Fibroblast of villous mesenchyme (primary cell): ENCODE data around the gene TFG. TPM values are rescaled to one million over a fixed set of nuclear protein-coding genes. Genes with fewer than 3 reads are reported as not detected.
"Not testable (repeated sequence)": the region's sequence is repeated elsewhere in the genome, so short reads cannot be mapped to it uniquely, and the experiment has no call there.

Source experiments
- DNase-seq: peaks from one replicate; pipeline ENCODE4 v3.0.0-alpha.2; 2010; ENCODE audit warnings: low read depth
- H3K4me3 ChIP-seq: 2 replicates; pipeline ENCODE4 v1.5.1; 2011; ENCODE audit warnings: low read depth, mild to moderate bottlenecking, low read length
- CTCF ChIP-seq: IDR thresholded peaks from 2 replicates; pipeline ENCODE4 v1.5.1; 2012; ENCODE audit warnings: low read depth, mild to moderate bottlenecking, low read length; ENCODE audit not compliant: insufficient read depth
- total RNA-seq: library from RNA; depleted of rRNA; stranded (reverse); fragments of >200 nt; gene quantifications from 2 replicates; pipeline ENCODE4 v1.2.3, GENCODE V29; 2012

Gene TFG
- total RNA-seq: 88.6 and 127 TPM in 2 replicates

GRCh38 chr3:100708989-100709841 is at the start of gene TFG:
Gene TFG, plus strand, starts transcription at chr3:100709494. Its CDS starts 4,192 bp downstream, at chr3:100713686.
- DNase-seq: peak; percentile 100
- TF ChIP-seq CTCF: no peak
- peak within 1 kb of the TSS; percentile 91 for H3K4me3 ChIP-seq

GRCh38 chr3:100661294-100661693 is 48.0 kb upstream of the TFG start:
- not testable (repeated sequence) for DNase-seq, H3K4me3 ChIP-seq

DNA sequence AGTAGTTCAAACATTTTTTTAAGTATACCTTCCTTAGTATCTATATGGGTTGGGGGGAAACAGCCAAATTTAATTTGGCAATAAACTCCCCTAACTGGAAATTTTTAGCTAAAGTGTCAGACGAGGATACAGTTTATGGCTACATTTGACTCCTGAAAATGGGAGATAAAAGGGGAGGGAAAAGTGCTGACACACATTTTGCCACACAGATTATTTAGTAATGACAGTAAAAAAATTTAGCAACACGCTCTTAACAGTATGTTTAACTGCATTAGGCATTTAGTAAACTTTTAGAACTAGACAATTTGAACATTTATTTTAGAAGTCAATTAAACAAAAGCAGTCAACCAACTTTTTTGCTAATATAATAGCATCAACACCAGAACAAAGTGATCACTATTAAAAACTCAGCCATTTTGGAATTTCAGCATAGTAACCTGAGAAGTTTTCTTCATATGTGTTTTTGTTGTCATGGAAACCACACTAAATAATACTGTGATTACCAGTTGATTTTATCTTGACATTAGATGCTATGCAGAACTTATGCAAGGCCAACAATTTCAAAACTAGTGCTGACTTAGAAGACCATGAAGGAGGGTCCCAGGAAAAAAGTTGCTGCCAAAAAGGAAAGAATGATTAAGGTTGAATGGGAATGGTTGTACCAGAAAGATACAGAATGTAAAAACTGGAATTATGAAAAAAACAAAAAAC is 47.0 kb upstream of the TFG start:
- no peak for TF ChIP-seq CTCF
- peak; percentile 58 for DNase-seq
- no peak overlapping the region for H3K4me3 ChIP-seq

GRCh38 chr3:100665230-100665629 is 44.1 kb upstream of the TFG start:
- DNase-seq: no peak
- no peak overlapping the region for H3K4me3 ChIP-seq
- TF ChIP-seq CTCF: no peak

DNA sequence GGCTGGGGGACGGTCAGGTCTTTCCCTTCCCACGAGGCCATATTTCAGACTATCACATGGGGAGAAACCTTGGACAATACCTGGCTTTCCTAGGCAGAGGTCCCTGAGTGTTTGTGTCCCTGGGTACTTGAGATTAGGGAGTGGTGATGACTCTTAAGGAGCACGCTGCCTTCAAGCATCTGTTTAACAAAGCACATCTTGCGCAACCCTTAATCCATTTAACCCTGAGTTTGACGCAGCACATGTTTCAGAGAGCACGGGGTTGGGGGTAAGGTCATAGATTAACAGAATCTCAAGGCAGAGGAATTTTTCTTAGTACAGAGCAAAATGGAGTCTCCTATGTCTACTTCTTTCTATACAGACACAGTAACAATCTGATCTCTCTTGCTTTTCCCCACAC is 42.6 kb upstream of the TFG start:
- DNase-seq: peak; percentile 50
- not testable (repeated sequence) for H3K4me3 ChIP-seq

- not testable (repeated sequence) for DNase-seq, H3K4me3 ChIP-seq
These were observed 42.0 kb upstream of the TFG start for GRCh38 chr3:100667316-100667715.

DNA sequence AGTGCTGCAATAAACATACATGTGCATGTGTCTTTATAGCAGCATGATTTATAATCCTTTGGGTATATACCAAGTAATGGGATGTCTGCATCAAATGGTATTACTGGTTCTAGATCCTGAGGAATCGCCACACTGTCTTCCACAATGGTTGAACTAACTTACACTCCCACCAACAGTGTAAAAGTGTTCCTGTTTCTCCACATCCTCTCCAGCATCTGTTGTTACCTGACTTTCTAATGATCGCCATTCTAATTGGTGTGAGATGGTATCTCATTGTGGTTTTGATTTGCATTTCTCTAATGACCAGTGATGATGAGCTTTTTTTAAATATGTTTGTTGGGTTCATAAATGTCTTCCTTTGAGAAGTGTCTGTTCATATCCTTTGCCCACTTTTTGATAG is 38.3 kb upstream of the TFG start:
- DNase-seq: not testable (repeated sequence)

GRCh38 chr3:100681496-100681895 is 27.8 kb upstream of the TFG start:
- TF ChIP-seq CTCF: no peak
- DNase-seq: no peak
- H3K4me3 ChIP-seq: no peak overlapping the region

More for the DNA sequence above, 38.3 kb upstream of the TFG start:
- not testable (repeated sequence) for H3K4me3 ChIP-seq
